Subcutaneous abdominal adipose tissue (tissue), 5 donors: ENCODE data around the gene PHF10.

ENCODE experiments used
- H3K27ac ChIP-seq: one replicate; pipeline ENCODE4 v1.7.0; 2013; ENCODE audit warnings: low read depth, mild to moderate bottlenecking, inconsistent platforms, low read length, moderate library complexity
- H3K27me3 ChIP-seq, 5 donors: one replicate each; pipeline ENCODE4 v1.7.0; 2013; ENCODE audit warnings: low read length in 5 of 5, inconsistent platforms in 1 of 5; ENCODE audit not compliant: control insufficient read depth in 5 of 5, insufficient read depth in 4 of 5
- H3K36me3 ChIP-seq, 5 donors: one replicate each; pipeline ENCODE4 v1.7.0; 2013; ENCODE audit warnings: low read length in 5 of 5; ENCODE audit not compliant: control insufficient read depth in 5 of 5, insufficient read depth in 5 of 5
- H3K4me1 ChIP-seq, 5 donors: one replicate each; pipeline ENCODE4 v1.7.0; 2013; ENCODE audit warnings: low read length in 5 of 5, mild to moderate bottlenecking in 3 of 5, moderate library complexity in 1 of 5; ENCODE audit not compliant: control insufficient read depth in 5 of 5, insufficient read depth in 5 of 5
- H3K4me3 ChIP-seq, 5 donors: one replicate each; pipeline ENCODE4 v1.7.0; 2013; ENCODE audit warnings: low read length in 5 of 5, low read depth in 1 of 5
- H3K9ac ChIP-seq, 5 donors: one replicate each; pipeline ENCODE4 v1.7.0; 2013; ENCODE audit warnings: low read length in 5 of 5, mild to moderate bottlenecking in 4 of 5, moderate library complexity in 3 of 5
- H3K9me3 ChIP-seq, 5 donors: one replicate each; pipeline ENCODE4 v1.7.0; 2013; ENCODE audit warnings: low read length in 5 of 5; ENCODE audit not compliant: control insufficient read depth in 5 of 5
- donor health status: healthy.
- donor health status: healthy.
- donor health status: healthy.
- donor health status: healthy.
- donor health status: healthy.

Gene PHF10

DNA sequence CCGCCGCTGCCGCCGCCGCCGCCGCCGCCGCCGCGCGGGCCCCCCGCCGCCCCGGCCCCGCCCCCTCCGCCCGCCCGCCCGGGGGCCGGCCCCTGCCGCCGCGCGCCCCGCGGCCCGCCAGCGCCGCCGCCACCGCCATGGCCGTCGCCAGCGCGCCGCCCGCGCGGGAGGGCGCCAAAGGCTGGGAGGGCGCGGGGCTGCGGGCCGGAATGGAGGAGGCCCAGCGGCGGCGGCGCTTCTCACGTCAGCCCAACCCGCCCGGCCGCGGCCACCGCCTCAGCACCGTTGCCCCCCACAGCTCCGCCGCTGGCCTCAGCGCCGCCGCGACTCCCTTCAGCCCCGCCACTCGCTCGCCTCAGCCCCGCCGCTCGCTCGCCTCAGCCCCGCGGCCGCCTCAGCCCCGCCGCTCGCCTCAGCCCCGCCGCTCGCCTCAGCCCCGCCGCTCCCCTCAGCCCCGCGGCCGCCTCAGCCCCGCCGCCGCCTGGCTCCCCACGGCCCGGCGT lies 258 bp downstream of the PHF10 start:
- no peaks in the 10 kb centered on the region for H3K36me3 ChIP-seq
- H3K9ac ChIP-seq = no peak overlapping the region
- H3K4me3 ChIP-seq = peak overlapping the region in 3 of 5 donors; percentile 56 to 66 (median 56)
- no peaks in the 10 kb centered on the region for H3K27me3 ChIP-seq
- peaks cover 2 to 26% (median 23%) of the 10 kb centered on the region in 5 donors for H3K4me1 ChIP-seq
- no peaks in the 10 kb centered on the region for H3K9me3 ChIP-seq
- H3K27ac ChIP-seq = no peak overlapping the region

DNA sequence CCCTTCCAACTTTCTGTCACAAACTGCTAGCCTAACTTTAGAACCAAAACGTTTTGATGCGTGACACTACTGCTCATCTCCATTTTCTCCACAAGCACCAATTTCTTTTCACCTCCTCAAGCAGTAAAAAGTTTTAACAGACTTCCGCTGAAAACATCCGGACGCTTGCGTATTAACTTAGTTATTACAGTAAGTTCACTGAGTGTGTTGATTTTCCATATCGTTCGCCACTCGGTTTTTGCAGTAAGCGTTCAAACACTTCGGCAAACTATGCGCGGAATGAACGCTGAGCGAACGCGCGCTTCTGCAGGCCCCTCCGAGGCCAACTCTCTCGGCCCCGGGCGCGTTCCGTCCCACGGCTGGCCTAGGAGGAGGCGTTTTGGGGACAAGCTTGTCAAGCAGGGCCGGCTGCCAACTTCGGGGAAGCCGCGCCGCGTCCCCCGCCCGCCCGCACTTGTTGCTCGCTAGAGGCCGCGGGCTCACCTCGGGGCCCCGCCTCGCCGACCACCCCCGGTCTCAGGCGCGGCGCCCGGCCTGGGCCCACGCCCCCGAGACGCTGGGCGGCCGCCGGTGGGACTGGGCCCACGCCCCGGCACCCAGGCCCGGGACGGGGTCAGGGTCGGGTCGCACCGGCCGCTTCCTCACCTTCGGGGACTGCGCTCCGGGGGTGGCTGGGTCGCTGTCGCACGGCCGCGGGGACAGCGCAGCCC lies 945 bp downstream of the PHF10 start:
- Histone ChIP-seq H3K4me1 (peaks cover 2 to 26% (median 23%) of the 10 kb centered on the region in 5 donors), H3K4me3 (peak overlapping the region; percentile 74 to 91 (median 85)), H3K9ac (peak overlapping the region; percentile 76 to 85 (median 79)), H3K9me3 (no peaks in the 10 kb centered on the region), H3K27ac (peak overlapping the region; percentile 84), H3K36me3 (no peaks in the 10 kb centered on the region), H3K27me3 (no peaks in the 10 kb centered on the region)

- H3K27me3 ChIP-seq = no peaks in the 10 kb centered on the region
- H3K9me3 ChIP-seq = no peaks in the 10 kb centered on the region
- H3K36me3 ChIP-seq = no peaks in the 10 kb centered on the region
- H3K4me1 ChIP-seq = peaks cover 2 to 26% (median 23%) of the 10 kb centered on the region in 5 donors
- H3K4me3 ChIP-seq = peak overlapping the region; percentile 74 to 91 (median 85)
- peak overlapping the region; percentile 76 to 85 (median 79) for H3K9ac ChIP-seq
- H3K27ac ChIP-seq = peak overlapping the region; percentile 84
Observed at GRCh38 chr6:169722362-169723199, 1.7 kb downstream of the PHF10 start.

DNA sequence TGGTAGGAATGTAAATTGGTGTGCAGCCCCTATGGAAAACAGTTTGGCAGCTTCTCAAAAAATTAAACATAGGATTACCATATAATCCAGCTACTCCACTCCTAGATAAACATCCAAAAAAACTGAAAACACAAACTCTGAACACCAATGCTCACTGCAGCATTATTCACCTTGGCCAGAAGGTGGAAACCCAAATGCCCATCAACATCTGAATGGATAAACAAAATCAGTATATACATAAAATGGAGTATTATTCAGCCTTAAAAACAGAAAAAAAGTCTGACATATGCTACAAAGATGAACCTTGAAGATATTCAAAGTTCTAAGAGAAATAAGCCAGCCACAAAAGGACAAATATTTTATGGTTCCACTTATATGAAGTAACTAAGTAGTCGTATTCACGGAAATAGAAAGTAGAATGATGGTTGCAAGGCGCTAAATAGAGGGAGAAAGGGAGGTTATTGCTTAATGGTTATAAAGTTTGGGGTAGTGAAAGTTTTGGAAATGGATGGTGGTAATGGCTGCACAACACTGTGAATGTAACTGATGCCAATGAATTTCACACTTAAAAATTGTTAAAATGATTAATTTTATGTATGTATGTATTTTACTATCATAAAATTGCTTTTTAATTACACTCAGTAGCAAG lies 4.0 kb downstream of the PHF10 start:
- no peak overlapping the region for H3K27ac ChIP-seq
- peaks cover 8 to 17% (median 11%) of the 10 kb centered on the region in 5 donors for H3K36me3 ChIP-seq
- H3K9me3 ChIP-seq = no peaks in the 10 kb centered on the region
- no peak overlapping the region for H3K4me3 ChIP-seq
- H3K9ac ChIP-seq = no peak overlapping the region
- H3K4me1 ChIP-seq = peaks cover 2 to 24% (median 21%) of the 10 kb centered on the region in 5 donors
- H3K27me3 ChIP-seq = no peaks in the 10 kb centered on the region

DNA sequence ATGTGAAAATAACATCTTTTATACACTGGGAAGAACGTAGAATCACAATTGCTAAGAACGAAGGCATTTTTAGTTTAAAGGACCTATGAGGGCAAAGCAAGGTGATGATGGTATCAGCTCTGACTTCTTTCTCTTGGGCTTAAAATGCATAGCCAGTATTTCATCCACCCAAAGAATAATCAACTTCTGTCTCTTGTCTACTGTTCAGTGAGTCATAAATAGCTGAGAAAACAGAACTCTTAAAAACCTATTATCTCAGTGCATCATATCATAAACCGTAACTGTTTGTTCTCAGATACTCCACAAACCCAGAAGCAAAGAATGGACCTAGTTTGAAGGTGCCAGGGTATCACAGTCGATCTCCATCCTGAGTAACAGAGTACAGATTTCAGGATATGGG lies 5.2 kb downstream of the PHF10 start:
- Histone ChIP-seq H3K27me3 (no peaks in the 10 kb centered on the region), H3K27ac (no peak overlapping the region), H3K4me1 (peaks cover 2 to 17% (median 15%) of the 10 kb centered on the region in 5 donors), H3K9me3 (no peaks in the 10 kb centered on the region), H3K9ac (no peak overlapping the region), H3K4me3 (no peak overlapping the region), H3K36me3 (peaks cover 13 to 26% (median 21%) of the 10 kb centered on the region in 5 donors)

GRCh38 chr6:169714595-169714994 lies 9.7 kb downstream of the PHF10 start:
- no peak overlapping the region for H3K27ac ChIP-seq
- no peak overlapping the region for H3K4me3 ChIP-seq
- no peaks in the 10 kb centered on the region for H3K4me1 ChIP-seq
- H3K27me3 ChIP-seq = no peaks in the 10 kb centered on the region
- H3K36me3 ChIP-seq = peaks cover 31 to 53% (median 45%) of the 10 kb centered on the region in 5 donors
- H3K9me3 ChIP-seq = no peaks in the 10 kb centered on the region
- no peak overlapping the region for H3K9ac ChIP-seq

DNA sequence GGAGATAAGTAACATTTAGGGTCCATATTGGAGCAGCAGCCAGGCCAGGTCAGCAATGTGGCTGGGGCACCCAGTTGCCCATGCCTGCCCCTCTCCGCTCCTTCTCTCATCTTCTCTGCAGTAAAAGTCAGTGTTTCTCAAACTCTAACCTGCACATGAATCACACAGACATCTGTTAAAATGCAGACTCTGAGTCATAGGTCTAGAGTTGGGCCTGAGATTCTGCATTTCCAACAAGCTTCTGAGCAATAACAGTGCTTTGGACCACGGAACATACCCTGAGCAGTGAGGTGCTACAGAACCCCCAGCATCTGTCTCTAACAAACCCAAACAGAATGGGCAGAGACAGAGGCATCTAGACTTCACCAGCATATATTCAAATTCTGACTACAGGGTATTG lies 10.1 kb downstream of the PHF10 start:
- Histone ChIP-seq H3K9me3 (no peaks in the 10 kb centered on the region), H3K4me3 (no peak overlapping the region), H3K27ac (no peak overlapping the region), H3K4me1 (no peaks in the 10 kb centered on the region), H3K36me3 (peaks cover 31 to 57% (median 48%) of the 10 kb centered on the region in 5 donors), H3K27me3 (no peaks in the 10 kb centered on the region), H3K9ac (no peak overlapping the region)

GRCh38 chr6:169710009-169710408 lies 14.3 kb downstream of the PHF10 start:
- H3K9me3 ChIP-seq = no peaks in the 10 kb centered on the region
- no peak overlapping the region for H3K27ac ChIP-seq
- H3K27me3 ChIP-seq = no peaks in the 10 kb centered on the region
- H3K4me1 ChIP-seq = peaks cover 0 to 3% (median under 1%) of the 10 kb centered on the region in 5 donors
- no peak overlapping the region for H3K9ac ChIP-seq
- peaks cover 30 to 46% (median 39%) of the 10 kb centered on the region in 5 donors for H3K36me3 ChIP-seq
- no peak overlapping the region for H3K4me3 ChIP-seq

GRCh38 chr6:169709293-169709692 lies 15.0 kb downstream of the PHF10 start:
- no peak overlapping the region for H3K9ac ChIP-seq
- H3K4me3 ChIP-seq = no peak overlapping the region
- H3K27me3 ChIP-seq = no peaks in the 10 kb centered on the region
- no peaks in the 10 kb centered on the region for H3K9me3 ChIP-seq
- H3K36me3 ChIP-seq = peaks cover 26 to 43% (median 32%) of the 10 kb centered on the region in 5 donors
- H3K4me1 ChIP-seq = peaks cover 0 to 9% (median 5%) of the 10 kb centered on the region in 5 donors
- H3K27ac ChIP-seq = no peak overlapping the region
